Neural cell (in vitro differentiated cells): ENCODE data around the gene SUSD6.

Source experiments
- CTCF ChIP-seq: fragments of 450-650 bp; IDR thresholded peaks from 2 replicates; pipeline ENCODE4 v1.5.1; 2014; ENCODE audit warnings: antibody characterized with exemption, mild to moderate bottlenecking, moderate library complexity; ENCODE audit not compliant: poor library complexity, severe bottlenecking
- EP300 ChIP-seq: fragments of 450-650 bp; conservative IDR thresholded peaks from 2 replicates; pipeline ENCODE4 v1.6.1; 2014; ENCODE audit warnings: antibody characterized with exemption, mild to moderate bottlenecking, moderate library complexity; ENCODE audit not compliant: poor library complexity, severe bottlenecking
- REST ChIP-seq: IDR thresholded peaks from 2 replicates; pipeline ENCODE4 v1.6.1; 2012; ENCODE audit warnings: borderline replicate concordance

GRCh38 chr14:69632164-69632563 lies 20.8 kb downstream of the SUSD6 start:
- TF ChIP-seq EP300 (no peak), CTCF (no peak), REST (no peak)
